AG09309 (cell line): ENCODE data around the gene ZNF576.
"Not testable (repeated sequence)": the region's sequence is repeated elsewhere in the genome, so short reads cannot be mapped to it uniquely, and the experiment has no call there.

Experiments
- DNase-seq: peaks from one replicate; pipeline ENCODE4 v3.0.0-alpha.2; 2010; ENCODE audit warnings: low read depth
- H3K4me3 ChIP-seq: 2 replicates; pipeline ENCODE4 v1.5.1; 2011; ENCODE audit warnings: mild to moderate bottlenecking, low read depth, low read length, moderate library complexity; ENCODE audit not compliant: control insufficient read depth
- CTCF ChIP-seq: IDR thresholded peaks from 2 replicates; pipeline ENCODE4 v1.5.1; 2011; ENCODE audit warnings: mild to moderate bottlenecking, low read depth, low read length, inconsistent platforms; ENCODE audit not compliant: insufficient read depth, control insufficient read depth; ENCODE audit errors: missing control alignments

ZNF576 gene

GRCh38 chr19:43599635-43600295 lies 3.4 kb downstream of the ZNF576 start:
- no peak for TF ChIP-seq CTCF
- DNase-seq, result no peak
- no peak overlapping the region for H3K4me3 ChIP-seq

GRCh38 chr19:43600326-43600725 lies 3.9 kb downstream of the ZNF576 start:
- H3K4me3 ChIP-seq, DNase-seq: not testable (repeated sequence)

DNA sequence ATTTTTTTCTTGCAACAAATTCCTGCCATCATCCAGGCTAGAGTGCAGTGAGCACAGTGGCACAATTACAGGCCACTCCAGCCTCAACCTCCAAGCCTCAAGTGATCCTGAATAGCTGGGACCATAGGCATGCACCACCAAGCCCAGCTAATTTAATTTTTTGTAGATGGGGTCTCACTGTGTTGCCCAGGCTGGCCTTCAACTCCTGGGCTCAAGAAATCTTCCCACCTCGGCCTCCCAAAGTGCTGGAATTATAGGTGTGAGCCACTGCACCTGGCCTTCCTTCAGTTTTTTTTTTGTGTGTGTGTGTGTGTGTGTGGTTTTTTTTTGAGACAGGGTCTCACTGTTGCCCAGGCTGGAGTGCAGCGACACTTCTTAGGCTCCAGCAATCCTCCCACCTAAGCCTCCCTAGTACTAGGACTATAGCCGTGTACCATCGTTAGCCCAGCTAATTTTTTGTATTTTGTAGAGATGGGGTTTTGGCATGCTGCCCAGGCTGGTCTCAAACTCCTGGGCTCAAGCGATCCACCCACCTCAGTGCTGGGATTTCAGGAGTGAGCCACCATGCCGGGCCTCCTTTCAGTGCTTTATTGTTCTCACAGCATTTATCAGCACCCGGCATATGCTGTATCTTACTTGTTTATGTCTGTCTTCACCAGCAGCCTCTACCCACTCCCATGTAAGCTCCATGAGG lies 9.6 kb downstream of the ZNF576 start:
- H3K4me3 ChIP-seq, result no peak overlapping the region
- no peak for TF ChIP-seq CTCF
- no peak for DNase-seq

DNA sequence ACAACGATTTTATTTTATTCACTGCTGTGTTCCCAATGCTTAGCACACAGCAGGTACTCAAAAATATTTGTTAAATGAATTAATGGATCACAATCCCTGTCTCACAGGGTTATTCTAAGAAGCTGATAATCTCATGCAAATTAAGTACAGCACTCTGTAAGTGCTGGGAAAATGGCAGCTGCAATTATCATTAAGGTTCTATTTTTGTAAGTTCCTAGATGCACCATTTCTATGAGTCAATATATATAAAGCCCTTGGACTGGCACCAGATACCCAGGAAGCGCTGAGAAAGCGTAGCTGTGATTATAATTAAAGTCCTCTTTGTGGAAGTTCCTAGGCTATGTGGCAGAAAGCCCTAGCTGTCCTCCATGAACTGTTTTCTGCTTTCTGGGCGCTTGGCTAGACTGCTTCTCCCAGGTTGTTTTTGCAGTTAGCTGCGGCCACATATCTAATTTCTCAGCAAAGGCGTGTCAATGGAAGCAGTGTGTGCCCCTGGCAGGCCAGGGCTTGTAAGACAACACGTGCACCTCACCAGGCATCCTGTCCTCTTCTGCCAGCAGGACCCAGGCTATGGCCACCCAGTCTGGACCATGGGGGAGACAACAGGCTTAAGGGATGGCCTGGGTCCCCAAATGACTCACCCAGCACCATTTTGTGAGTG lies 10.3 kb downstream of the ZNF576 start:
- no peak for TF ChIP-seq CTCF
- DNase-seq, result no peak
- no peak overlapping the region for H3K4me3 ChIP-seq

DNA sequence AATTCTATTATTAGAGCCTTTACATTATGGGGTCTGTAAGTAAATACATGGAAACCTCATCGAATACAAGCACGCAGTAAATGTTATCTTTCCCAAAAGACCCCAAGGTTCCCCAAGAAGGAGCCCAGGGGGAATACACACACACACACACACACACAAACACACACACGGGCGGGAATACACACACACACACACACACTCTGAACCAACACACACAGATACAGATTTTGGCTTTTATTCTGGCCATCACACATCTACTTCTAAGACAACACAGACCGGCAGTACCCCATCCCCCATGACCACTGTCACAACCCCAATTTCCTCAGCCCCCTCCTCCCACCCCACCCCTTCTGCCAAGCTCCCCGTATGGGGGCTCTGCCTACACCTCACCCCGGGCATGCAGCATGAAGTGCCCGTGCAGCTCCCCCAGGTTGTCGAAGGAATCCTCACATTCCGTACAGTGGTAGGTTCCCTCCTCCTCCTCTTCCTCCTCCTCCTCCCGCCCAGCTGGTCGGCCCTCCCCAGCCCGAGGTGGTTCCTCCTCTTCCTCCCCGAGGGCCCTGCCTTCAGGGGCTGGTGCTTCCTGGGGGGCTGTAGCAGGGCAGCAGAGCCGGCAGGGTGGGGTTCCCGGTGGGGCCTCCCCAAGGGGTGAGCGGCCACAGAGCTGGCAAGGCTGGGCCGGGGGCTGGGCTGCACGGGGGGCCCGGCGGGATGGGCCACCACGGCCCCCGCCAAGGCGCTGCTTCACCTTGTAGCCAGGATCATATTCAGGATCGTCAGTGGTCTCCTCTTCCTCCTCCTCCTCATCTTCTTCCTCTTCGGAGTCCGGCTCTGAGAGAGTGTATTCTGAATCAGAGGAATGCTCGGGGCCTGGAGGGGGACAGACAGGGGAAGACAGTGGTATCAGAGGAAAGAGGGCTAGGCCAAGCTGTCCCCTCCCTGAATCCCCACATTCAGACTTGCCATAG lies 11.1 kb downstream of the ZNF576 start:
- TF ChIP-seq CTCF, result no peak
- H3K4me3 ChIP-seq, result no peak overlapping the region
- DNase-seq, result no peak

- no peak for TF ChIP-seq CTCF
- DNase-seq, result no peak
- no peak overlapping the region for H3K4me3 ChIP-seq
Observed at GRCh38 chr19:43609872-43610271, 13.5 kb downstream of the ZNF576 start.
